HepG2 (cell line): ENCODE results near the gene FAM3D. TPM values are rescaled to one million over a fixed set of nuclear protein-coding genes. Genes with fewer than 3 reads are reported as not detected.
A peak's percentile ranks its signal among the peaks of the same experiment; 100 is the strongest.

Source experiments
- ATAC-seq: fragments of 200-7000 bp; cut with Tn5 transposase; 3 replicates; pipeline ENCODE4 v1.9.1; 2020; ENCODE audit warnings: mild to moderate bottlenecking, moderate library complexity
- BruUV-seq: library from RNA; stranded (reverse); fragments of 400-500 nt; replicated peaks from 2 replicates; lab custom pipeline; 2021; lab: Mats Ljungman, UMichigan
- CTCF ChIA-PET: fragments of 300-600 bp; formaldehyde crosslinking; extraction: SDS; loops from one replicate; lab custom pipeline; 2021; ENCODE audit warnings: low total read pairs, inconsistent platforms, low intra/inter-chr PET ratio; lab: Yijun Ruan, JAX
- POLR2A ChIA-PET: fragments of 350-600 bp; sonication (Branson Sonifier 250); formaldehyde crosslinking; loops from one replicate; lab custom pipeline; 2020; ENCODE audit warnings: antibody characterized with exemption, inconsistent platforms; lab: Yijun Ruan, JAX
- DNase-seq: peaks from one replicate; pipeline ENCODE4 v3.0.0-alpha.2; 2015; ENCODE audit warnings: low spot score
- FAIRE-seq: peaks from 3 replicates; lab custom pipeline; 2011; peaks lifted over from hg19 to GRCh38; lab: Jason Lieb, UNC
- H2AFZ ChIP-seq: one replicate; pipeline ENCODE4 v1.6.1; 2011; ENCODE audit warnings: low read length, inconsistent platforms
- H3K27ac ChIP-seq: fragments of 300-600 bp; 3 replicates; pipeline ENCODE4 v1.8.0; 2011; ENCODE audit warnings: mixed run types, mild to moderate bottlenecking, mixed read lengths, low read length, inconsistent platforms; ENCODE audit not compliant: insufficient read depth; ENCODE audit errors: extremely low read length
- H3K27me3 ChIP-seq, 2 experiments: fragments of 200-600 bp in 1 of 2; 2 replicates in 1 of 2; 3 replicates in 1 of 2; pipeline versions ENCODE4 v1.6.0 to v1.8.0; 2011; ENCODE audit warnings: low read length in 2 of 2, mild to moderate bottlenecking in 2 of 2, moderate library complexity in 2 of 2, inconsistent platforms in 1 of 2; ENCODE audit not compliant: insufficient read depth in 2 of 2, control insufficient read depth in 1 of 2
- H3K36me3 ChIP-seq, 2 experiments: fragments of 200-600 bp in 1 of 2; replicated peaks in 1 of 2; 2 replicates in 1 of 2; 3 replicates in 1 of 2; pipeline versions ENCODE4 v1.5.1 to v1.8.0; 2011; ENCODE audit warnings: low read length in 2 of 2, inconsistent platforms in 1 of 2; ENCODE audit not compliant: insufficient read depth in 2 of 2, control insufficient read depth in 1 of 2
- H3K4me1 ChIP-seq: 2 replicates; pipeline ENCODE4 v1.5.1; 2012; ENCODE audit warnings: low read length, inconsistent platforms; ENCODE audit not compliant: insufficient read depth
- H3K4me2 ChIP-seq: 2 replicates; pipeline ENCODE4 v1.6.0; 2011; ENCODE audit warnings: low read depth, low read length, inconsistent platforms
- H3K4me3 ChIP-seq, 3 experiments: fragments of 200-600 bp in 1 of 3; sonication (generic), shearing (Covaris generic) in 1 of 3; replicated peaks in 1 of 3; 2 replicates each; pipeline ENCODE4 v1.5.1; 2011 to 2016; ENCODE audit warnings: low read length in 3 of 3, inconsistent platforms in 2 of 3, low read depth in 2 of 3, mild to moderate bottlenecking in 2 of 3, control low read depth in 1 of 3, mixed read lengths in 1 of 3; ENCODE audit not compliant: insufficient read depth in 1 of 3
- H3K79me2 ChIP-seq: one replicate; pipeline ENCODE4 v1.6.1; 2011; ENCODE audit warnings: low read length, inconsistent platforms; ENCODE audit not compliant: insufficient read depth
- H3K9ac ChIP-seq: 2 replicates; pipeline ENCODE4 v1.6.0; 2011; ENCODE audit warnings: mild to moderate bottlenecking, low read depth, low read length, inconsistent platforms; ENCODE audit not compliant: insufficient read depth
- H3K9me3 ChIP-seq: 2 replicates; pipeline ENCODE4 v1.5.1; 2012; ENCODE audit warnings: mild to moderate bottlenecking, low read length
- H4K20me1 ChIP-seq: 2 replicates; pipeline ENCODE4 v1.6.0; 2011; ENCODE audit warnings: inconsistent platforms, mild to moderate bottlenecking, low read length, moderate library complexity; ENCODE audit not compliant: insufficient read depth
- CEBPB ChIP-seq: IDR thresholded peaks from 2 replicates; pipeline ENCODE4 v1.6.1; 2011; ENCODE audit warnings: low read depth, low read length, improper control_type of control experiment, borderline replicate concordance
- RFXAP ChIP-seq: sonication (generic); formaldehyde crosslinking; IDR thresholded peaks from 2 replicates; pipeline ENCODE4 v1.4.0; 2020; ENCODE audit warnings: missing genetic modification reagents, borderline replicate concordance
- ZNF205 ChIP-seq: IDR thresholded peaks from 2 replicates; pipeline ENCODE4 v1.6.1; 2018; ENCODE audit warnings: missing biosample characterization, missing genetic modification reagents
- ZNF629 ChIP-seq: sonication (generic); formaldehyde crosslinking; conservative IDR thresholded peaks from 2 replicates; pipeline ENCODE4 v1.5.0; 2020; ENCODE audit warnings: missing genetic modification reagents
- ZSCAN12 ChIP-seq: sonication (generic); formaldehyde crosslinking; IDR thresholded peaks from 2 replicates; pipeline ENCODE4 v1.9.0; 2021; ENCODE audit warnings: mild to moderate bottlenecking, missing genetic modification reagents
- WGBS: methylation state at CpG from one replicate; pipeline ENCODE4 v1.1.6; 2017; ENCODE audit warnings: low lambda C conversion rate; 5-methylcytosine and 5-hydroxymethylcytosine counted together
- in situ Hi-C: cut with HindIII; loops from 2 replicates; pipeline ENCODE4 v1.10.0; 2017; ENCODE audit warnings: low pct_unique_long_range_greater_than_20kb; ENCODE audit not compliant: extremely low pct_ligation_motif_present
- intact Hi-C: fragments of 100-400 bp; cut with micrococcal nuclease; formaldehyde crosslinking; loops from one replicate; pipeline ENCODE4 v1.10.0; 2022; ENCODE audit not compliant: unreplicated experiment
- polyA plus RNA-seq, 8 experiments: library from polyadenylated mRNA; depleted of rRNA in 3 of 8; stranded (reverse) in 7 of 8; unstranded in 1 of 8; fragments of >200 nt; fragmentation: Illumina TruSeq in 4 of 8; extraction: Trizol in 4 of 8; gene quantifications; 2 replicates each; pipeline versions ENCODE4 v1.2.1 to v1.2.3, GENCODE V29; 2011 to 2016; ENCODE audit warnings: low read depth in 4 of 8, missing spikeins in 1 of 8, mixed read lengths in 1 of 8; ENCODE audit not compliant: insufficient read depth in 1 of 8
- total RNA-seq, 5 experiments: library from RNA; depleted of rRNA; stranded (reverse); fragments of >200 nt; fragmentation: Illumina TruSeq; extraction: Trizol; gene quantifications; 2 replicates each; pipeline ENCODE4 v1.2.3, GENCODE V29; 2016; ENCODE audit warnings: low read depth in 1 of 5
- TF ChIP-seq, protein P1 (sequence below): sonication (generic); formaldehyde crosslinking; IDR thresholded peaks from 2 replicates; pipeline ENCODE4 v1.8.0; 2022; ENCODE audit warnings: missing genetic modification reagents, mild to moderate bottlenecking, inconsistent platforms, borderline replicate concordance
- TF ChIP-seq, protein P2 (sequence below): sonication (generic); formaldehyde crosslinking; IDR thresholded peaks from 2 replicates; pipeline ENCODE4 v1.4.0; 2020; ENCODE audit warnings: mild to moderate bottlenecking, missing genetic modification reagents

The FAM3D gene
- total and polyA plus RNA-seq, 2 of the 13 experiments (the other 11 are each of a cell fraction or from before 2014, with no cell fraction given) = not detected

- TF ChIP-seq, protein P1, sequence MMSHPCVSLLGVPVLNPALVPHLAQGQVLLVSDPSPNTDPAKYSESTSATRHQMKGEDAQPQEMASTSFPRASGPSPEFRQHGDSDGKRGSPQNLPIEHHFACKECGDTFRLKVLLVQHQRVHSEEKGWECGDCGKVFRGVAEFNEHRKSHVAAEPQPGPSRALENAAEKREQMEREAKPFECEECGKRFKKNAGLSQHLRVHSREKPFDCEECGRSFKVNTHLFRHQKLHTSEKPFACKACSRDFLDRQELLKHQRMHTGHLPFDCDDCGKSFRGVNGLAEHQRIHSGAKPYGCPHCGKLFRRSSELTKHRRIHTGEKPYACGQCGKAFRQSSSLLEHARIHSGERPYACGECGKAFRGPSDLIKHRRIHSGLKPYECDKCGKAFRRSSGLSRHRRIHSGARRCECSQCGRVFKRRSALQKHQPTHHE (CRISPR knock-in tag) = no peak
- TF ChIP-seq ZSCAN12 (CRISPR knock-in tag) (no peak), ZNF205 (CRISPR knock-in tag) (no peak)
- TF ChIP-seq, protein P2, sequence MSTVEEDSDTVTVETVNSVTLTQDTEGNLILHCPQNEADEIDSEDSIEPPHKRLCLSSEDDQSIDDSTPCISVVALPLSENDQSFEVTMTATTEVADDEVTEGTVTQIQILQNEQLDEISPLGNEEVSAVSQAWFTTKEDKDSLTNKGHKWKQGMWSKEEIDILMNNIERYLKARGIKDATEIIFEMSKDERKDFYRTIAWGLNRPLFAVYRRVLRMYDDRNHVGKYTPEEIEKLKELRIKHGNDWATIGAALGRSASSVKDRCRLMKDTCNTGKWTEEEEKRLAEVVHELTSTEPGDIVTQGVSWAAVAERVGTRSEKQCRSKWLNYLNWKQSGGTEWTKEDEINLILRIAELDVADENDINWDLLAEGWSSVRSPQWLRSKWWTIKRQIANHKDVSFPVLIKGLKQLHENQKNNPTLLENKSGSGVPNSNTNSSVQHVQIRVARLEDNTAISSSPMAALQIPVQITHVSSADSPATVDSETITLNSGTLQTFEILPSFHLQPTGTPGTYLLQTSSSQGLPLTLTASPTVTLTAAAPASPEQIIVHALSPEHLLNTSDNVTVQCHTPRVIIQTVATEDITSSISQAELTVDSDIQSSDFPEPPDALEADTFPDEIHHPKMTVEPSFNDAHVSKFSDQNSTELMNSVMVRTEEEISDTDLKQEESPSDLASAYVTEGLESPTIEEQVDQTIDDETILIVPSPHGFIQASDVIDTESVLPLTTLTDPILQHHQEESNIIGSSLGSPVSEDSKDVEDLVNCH = no peak
Observed at GRCh38 chr3:58603606-58604005, 63.0 kb downstream of the FAM3D start (continued).

- H3K9me3 ChIP-seq = no peaks in the 10 kb centered on the region
- WGBS = 51% methylated on average over 6 of the region's 6 CpGs
- H3K79me2 ChIP-seq = no peaks in the 10 kb centered on the region
- no peak overlapping the region for H3K27ac ChIP-seq
- H3K27me3 ChIP-seq = peaks cover 0 to 3% of the 10 kb centered on the region in 2 experiments; a peak in 2 of 5 replicates
- TF ChIP-seq ZNF629 (CRISPR knock-in tag) = peak; percentile 72
- TF ChIP-seq CEBPB = peak; percentile 68; the same call in 1 of the 2 replicates
- TF ChIP-seq RFXAP = no peak
- no peak for FAIRE-seq
- POLR2A ChIA-PET = no interaction called here
- H3K4me3 ChIP-seq = no peak overlapping the region
- intact Hi-C loops = no loop called here
- H3K36me3 ChIP-seq = no peaks in the 10 kb centered on the region
- no peak overlapping the region for H3K9ac ChIP-seq
- peaks cover 12% of the 10 kb centered on the region for H3K4me1 ChIP-seq
- H2AFZ ChIP-seq = no peak overlapping the region
- H3K4me2 ChIP-seq = no peak overlapping the region
- BruUV-seq = no TSS peak
- in situ Hi-C loops = no loop called here
- DNase-seq = no peak
- no peaks in the 10 kb centered on the region for H4K20me1 ChIP-seq
- CTCF ChIA-PET = no interaction called here
- ATAC-seq = no peak
Observed at GRCh38 chr3:58597770-58598310, 68.7 kb downstream of the FAM3D start.
